ENCODE results near the gene MSRB1. TPM values are rescaled to one million over a fixed set of nuclear protein-coding genes. Genes with fewer than 3 reads are reported as not detected.

Gene MSRB1
- total and polyA plus RNA-seq, 2 donors (not counting 3 experiments of a cell fraction or from before 2014, with no cell fraction given), result 25.0 to 42.1 TPM

- Histone ChIP-seq H3K36me3 (ENCODE audit: control insufficient read depth in 2 of 2, extremely low read depth in 1 of 2, insufficient read depth in 2 of 2, low read length in 2 of 2) (peaks cover 0 to 7% of the 10 kb centered on the region in 2 experiments), H4K20me1 (replicated peaks; ENCODE audit: control insufficient read depth, extremely low read depth, insufficient read depth, low read length) (no peaks in the 10 kb centered on the region), H3K79me2 (ENCODE audit: control insufficient read depth, insufficient read depth, low read length) (peaks cover 5% of the 10 kb centered on the region), H3K27ac (ENCODE audit: insufficient read depth, low read depth, low read length) (no peak within 1 kb of the TSS), H3K4me1 (ENCODE audit: control insufficient read depth, extremely low read depth, insufficient read depth, low read length) (peaks cover 15% of the 10 kb centered on the region), H3K27me3 (ENCODE audit: control insufficient read depth in 2 of 2, insufficient read depth in 2 of 2, low read length in 2 of 2) (peaks cover 23 to 24% of the 10 kb centered on the region in 2 experiments), H3K4me3 (replicated peaks in 1 of 3; ENCODE audit: insufficient read depth in 1 of 3, low read depth in 1 of 3, low read length in 3 of 3) (no peak within 1 kb of the TSS), H3K9ac (replicated peaks; ENCODE audit: extremely low read depth, insufficient read depth, low read length) (no peak within 1 kb of the TSS), H3K9me3 (replicated peaks; ENCODE audit: control insufficient read depth, insufficient read depth, low read length) (no peaks in the 10 kb centered on the region), H3K4me2 (ENCODE audit: insufficient read depth, low read length) (no peak within 1 kb of the TSS), H3K9me1 (replicated peaks; ENCODE audit: control insufficient read depth, extremely low read depth, insufficient read depth, low read length) (no peaks in the 10 kb centered on the region), H2AFZ (ENCODE audit: low read depth, low read length) (no peak within 1 kb of the TSS)
- ChIA-PET CTCF (no interaction called here), POLR2A (no interaction called here)
- no peak for DNase-seq (ENCODE audit: low read depth, low spot score)
- intact Hi-C loops (cut with micrococcal nuclease), result no loop called here
- dilution Hi-C loops (cut with MboI; ENCODE audit: extremely low pct_ligation_motif_present, low sequenced_read_pairs), result no loop called here
- no peak for TF ChIP-seq GATA2 (IDR thresholded peaks at IDR 0.05; ENCODE audit: insufficient read depth, insufficient read length, low read depth, low read length)
- TF ChIP-seq EZH2 (IDR thresholded peaks at IDR 0.05; ENCODE audit: borderline replicate concordance, low read depth, low read length, severe bottlenecking), result peak; percentile 78
- TF ChIP-seq MYC (IDR thresholded peaks at IDR 0.05; ENCODE audit: low read depth, low read length), result no peak
- TF ChIP-seq POLR2A (IDR thresholded peaks at IDR 0.05; ENCODE audit: low read depth, low read length), result no peak
- TF ChIP-seq POLR2AphosphoS5 (IDR thresholded peaks at IDR 0.05; ENCODE audit: insufficient read depth, low read depth, low read length), result no peak
- no peak for FAIRE-seq
- no TSS peak for BruUV-seq (replicated peaks)
These were observed 46.5 kb upstream of the MSRB1 start, which contains the start of gene SYNGR3 for GRCh38 chr16:1989209-1990100. Gene SYNGR3 (plus strand): TSS chr16:1989970. CDS start chr16:1990103, 133 bp downstream.

GRCh38 chr16:1987198-1987597 lies 44.2 kb upstream of the MSRB1 start:
- H3K9ac ChIP-seq (replicated peaks; ENCODE audit: extremely low read depth, insufficient read depth, low read length), result no peak overlapping the region
- CTCF ChIA-PET, result no interaction called here
- H3K4me1 ChIP-seq (ENCODE audit: control insufficient read depth, extremely low read depth, insufficient read depth, low read length), result peaks cover 22% of the 10 kb centered on the region
- no TSS peak for BruUV-seq (replicated peaks)
- H3K27ac ChIP-seq (ENCODE audit: insufficient read depth, low read depth, low read length), result no peak overlapping the region
- H3K4me3 ChIP-seq (replicated peaks in 1 of 3; ENCODE audit: insufficient read depth in 1 of 3, low read depth in 1 of 3, low read length in 3 of 3), result no peak overlapping the region
- H3K27me3 ChIP-seq (ENCODE audit: control insufficient read depth in 2 of 2, insufficient read depth in 2 of 2, low read length in 2 of 2), result peaks cover 29 to 34% of the 10 kb centered on the region in 2 experiments
- H4K20me1 ChIP-seq (replicated peaks; ENCODE audit: control insufficient read depth, extremely low read depth, insufficient read depth, low read length), result no peaks in the 10 kb centered on the region
- H3K4me2 ChIP-seq (ENCODE audit: insufficient read depth, low read length), result no peak overlapping the region
- TF ChIP-seq MYC (IDR thresholded peaks at IDR 0.05; ENCODE audit: low read depth, low read length), result no peak
- no peak for TF ChIP-seq POLR2A (IDR thresholded peaks at IDR 0.05; ENCODE audit: low read depth, low read length)
- no peak for FAIRE-seq
- intact Hi-C loops (cut with micrococcal nuclease), result no loop called here
- H3K36me3 ChIP-seq (ENCODE audit: control insufficient read depth in 2 of 2, extremely low read depth in 1 of 2, insufficient read depth in 2 of 2, low read length in 2 of 2), result peaks cover 0 to 7% of the 10 kb centered on the region in 2 experiments
- no peak overlapping the region for H2AFZ ChIP-seq (ENCODE audit: low read depth, low read length)
- H3K9me3 ChIP-seq (replicated peaks; ENCODE audit: control insufficient read depth, insufficient read depth, low read length), result no peaks in the 10 kb centered on the region
- H3K9me1 ChIP-seq (replicated peaks; ENCODE audit: control insufficient read depth, extremely low read depth, insufficient read depth, low read length), result no peaks in the 10 kb centered on the region
- H3K79me2 ChIP-seq (ENCODE audit: control insufficient read depth, insufficient read depth, low read length), result peaks cover 5% of the 10 kb centered on the region
- no peak for DNase-seq (ENCODE audit: low read depth, low spot score)
- dilution Hi-C loops (cut with MboI; ENCODE audit: extremely low pct_ligation_motif_present, low sequenced_read_pairs), result no loop called here
- POLR2A ChIA-PET, result no interaction called here

Measured in endothelial cell of umbilical vein (primary cell).